Activated CD4-positive, alpha-beta memory T cell treated with anti-CD3 and anti-CD28 coated beads for 36 hours (primary cell): ENCODE measurements around the gene PPP2R5D. TPM values are rescaled to one million over a fixed set of nuclear protein-coding genes. Genes with fewer than 3 reads are reported as not detected.
A peak's percentile ranks its signal among the peaks of the same experiment; 100 is the strongest.

Source experiments
- CTCF ChIA-PET: fragments of 350-600 bp; sonication (Branson Sonifier 250); formaldehyde crosslinking; loops from one replicate; lab custom pipeline; 2021; ENCODE audit warnings: antibody characterized with exemption, inconsistent platforms; lab: Charles Lee
- POLR2A ChIA-PET: fragments of 350-600 bp; sonication (Branson Sonifier 250); formaldehyde crosslinking; loops from one replicate; lab custom pipeline; 2021; ENCODE audit warnings: antibody characterized with exemption; lab: Charles Lee
- DNase-seq: peaks from one replicate; pipeline ENCODE4 v3.0.0-alpha.2; 2020
- H3K27ac Mint-ChIP-seq: one replicate; pipeline ENCODE4 v1.8.0; 2021; ENCODE audit warnings: mixed read lengths
- H3K27me3 Mint-ChIP-seq: one replicate; pipeline ENCODE4 v1.8.0; 2021; ENCODE audit warnings: mixed read lengths
- H3K36me3 Mint-ChIP-seq: one replicate; pipeline ENCODE4 v1.8.0; 2021; ENCODE audit warnings: mixed read lengths
- H3K4me1 Mint-ChIP-seq: one replicate; pipeline ENCODE4 v1.8.0; 2021; ENCODE audit warnings: low read depth, mixed read lengths
- H3K4me3 Mint-ChIP-seq: one replicate; pipeline ENCODE4 v1.8.0; 2021; ENCODE audit warnings: mild to moderate bottlenecking, mixed read lengths
- H3K9me3 Mint-ChIP-seq: one replicate; pipeline ENCODE4 v1.8.0; 2021; ENCODE audit warnings: mixed read lengths
- intact Hi-C: fragments of 100-400 bp; cut with micrococcal nuclease; formaldehyde crosslinking; loops from one replicate; pipeline ENCODE4 v1.15.1; 2023
- total RNA-seq, 2 experiments: library from RNA; stranded (reverse); gene quantifications; one replicate each; pipeline ENCODE4 v1.2.3, GENCODE V29; 2021

PPP2R5D gene
- total RNA-seq, 2 experiments from 2014 or later, result 59.1 to 60.2 TPM

DNA sequence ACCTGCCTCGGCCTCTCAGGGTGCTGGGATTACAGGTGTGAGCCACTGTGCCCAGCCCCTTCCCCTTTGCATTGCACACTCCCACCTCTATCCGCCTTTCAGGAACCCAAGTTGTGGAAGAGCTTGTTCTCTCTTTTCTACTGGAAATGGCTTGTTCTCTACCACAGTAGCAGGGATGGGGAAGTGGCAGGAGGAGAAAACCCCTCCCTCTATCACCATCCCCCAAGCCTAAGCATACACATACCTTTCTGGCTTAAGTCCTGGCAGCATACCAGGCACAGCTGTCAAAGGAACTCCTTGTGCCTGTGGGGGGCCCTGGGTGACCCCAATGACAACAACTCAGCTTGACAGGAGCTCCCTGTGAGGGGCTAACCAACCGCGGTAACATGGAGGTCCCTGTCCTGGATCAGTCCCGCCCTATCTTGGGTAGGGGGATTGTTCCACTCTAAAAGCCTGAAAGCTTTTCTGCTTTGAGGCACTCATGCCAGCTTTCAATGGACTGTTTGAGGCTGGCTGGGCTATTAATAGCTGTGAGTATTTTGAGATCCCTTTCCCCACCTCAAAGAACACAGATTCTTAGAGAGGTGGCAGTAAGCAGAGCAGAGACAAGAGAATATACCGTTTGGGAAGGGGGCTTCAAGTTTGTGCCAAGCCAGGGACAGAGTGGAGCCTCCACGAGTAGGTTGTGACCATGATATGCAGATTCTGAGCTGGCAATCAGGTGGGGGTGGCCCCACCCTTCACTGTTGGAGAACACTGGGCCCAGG is 32.0 kb downstream of the PPP2R5D start:
- intact Hi-C loops, result no loop called here
- H3K27me3 Mint-ChIP-seq, result no peaks in the 10 kb centered on the region
- no peak overlapping the region for H3K27ac Mint-ChIP-seq
- POLR2A ChIA-PET, result interaction anchor here (3.2 kb wide), 1 partner anchor 87 kb away, joined by 15 read pairs; the partner anchor contains the start of gene CNPY3
- no peaks in the 10 kb centered on the region for H3K9me3 Mint-ChIP-seq
- CTCF ChIA-PET, result no interaction called here
- no peak for DNase-seq
- H3K4me3 Mint-ChIP-seq, result peak overlapping the region; percentile 24
- peaks cover 62% of the 10 kb centered on the region for H3K4me1 Mint-ChIP-seq
- peaks cover 30% of the 10 kb centered on the region for H3K36me3 Mint-ChIP-seq

DNA sequence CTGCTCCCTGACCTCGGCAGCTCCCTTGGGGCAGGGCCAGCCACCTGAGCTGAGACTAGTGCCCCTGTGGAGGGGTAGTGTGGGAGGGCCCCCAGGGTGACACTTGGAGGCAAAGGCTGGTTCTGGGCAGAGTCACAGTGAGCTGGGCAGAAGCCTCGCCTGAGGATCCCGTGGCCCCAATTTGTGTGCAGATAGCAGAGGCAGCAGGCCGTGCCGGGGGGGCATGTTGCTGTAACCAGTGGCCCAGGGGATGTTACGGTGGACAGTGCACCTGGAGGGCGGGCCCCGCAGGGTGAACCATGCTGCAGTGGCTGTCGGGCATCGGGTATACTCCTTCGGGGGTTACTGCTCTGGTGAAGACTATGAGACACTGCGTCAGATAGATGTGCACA is 32.6 kb downstream of the PPP2R5D start:
- Mint-ChIP-seq H3K4me1 (peaks cover 58% of the 10 kb centered on the region), H3K4me3 (no peak overlapping the region), H3K27me3 (no peaks in the 10 kb centered on the region), H3K27ac (no peak overlapping the region), H3K9me3 (no peaks in the 10 kb centered on the region), H3K36me3 (peaks cover 29% of the 10 kb centered on the region)
- intact Hi-C loops, result no loop called here
- ChIA-PET CTCF (no interaction called here), POLR2A (no interaction called here)
- DNase-seq, result no peak

DNA sequence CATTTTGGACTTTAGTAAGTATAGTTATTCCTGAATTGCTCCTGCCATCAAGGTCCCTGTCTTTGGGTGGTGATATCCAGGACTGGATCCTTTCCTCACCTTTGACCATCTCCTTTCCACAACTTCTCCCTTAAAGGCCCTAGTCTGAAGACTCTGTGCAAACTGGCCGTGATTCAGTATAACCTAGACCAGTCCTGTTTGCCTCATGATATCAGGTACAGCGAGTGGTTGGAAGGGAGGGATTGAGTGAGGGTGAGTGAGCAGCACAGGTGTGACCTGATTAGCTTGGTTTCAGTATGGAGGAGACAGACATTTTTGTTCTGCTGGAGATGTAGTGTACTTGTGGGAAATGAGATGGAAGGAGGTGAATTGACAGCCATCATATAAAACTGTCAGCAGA is 34.8 kb downstream of the PPP2R5D start:
- Mint-ChIP-seq H3K4me3 (no peak overlapping the region), H3K4me1 (peaks cover 52% of the 10 kb centered on the region), H3K9me3 (no peaks in the 10 kb centered on the region), H3K27me3 (no peaks in the 10 kb centered on the region), H3K27ac (no peak overlapping the region), H3K36me3 (peaks cover 17% of the 10 kb centered on the region)
- ChIA-PET POLR2A (no interaction called here), CTCF (no interaction called here)
- DNase-seq, result no peak
- intact Hi-C loops, result no loop called here

DNA sequence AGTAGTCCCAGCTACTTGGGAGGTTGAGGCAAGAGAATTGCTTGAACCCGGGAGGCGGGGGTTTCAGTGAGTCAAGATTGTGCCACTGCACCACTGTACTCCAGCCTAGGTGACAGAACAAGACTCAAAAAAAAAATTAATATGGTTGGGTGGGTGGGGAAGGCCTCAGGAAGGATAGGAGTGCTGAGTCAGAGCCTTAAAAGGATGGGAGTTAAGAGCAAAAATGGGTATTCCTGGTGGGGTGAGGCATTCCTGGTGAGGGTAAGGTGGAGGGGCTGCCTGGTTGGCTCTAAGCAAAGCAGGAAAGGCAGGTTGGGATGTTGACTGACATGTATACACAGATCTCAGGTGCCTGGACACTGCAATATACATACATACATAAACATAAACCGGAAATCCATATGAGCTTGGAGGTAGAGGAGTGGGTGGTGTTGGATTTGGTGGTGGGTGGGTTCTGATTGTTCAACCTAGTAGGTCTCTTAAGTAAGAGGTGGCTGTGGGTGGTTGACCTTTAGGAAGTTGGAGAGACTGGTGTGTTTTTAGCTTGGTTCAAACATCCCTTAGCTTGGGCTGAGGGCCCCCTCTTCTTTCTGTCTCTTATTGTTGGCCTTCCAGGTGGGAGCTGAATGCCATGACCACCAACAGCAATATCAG is 35.8 kb downstream of the PPP2R5D start:
- Mint-ChIP-seq H3K9me3 (no peaks in the 10 kb centered on the region), H3K4me1 (peaks cover 52% of the 10 kb centered on the region), H3K27ac (peak overlapping the region; percentile 5), H3K27me3 (no peaks in the 10 kb centered on the region), H3K36me3 (peaks cover 27% of the 10 kb centered on the region), H3K4me3 (no peak overlapping the region)
- CTCF ChIA-PET, result interaction anchor here (0.5 to 2.6 kb wide), 6 partner anchors 35 to 154 kb away, joined by 3 to 11 read pairs (median 3); no protein-coding TSS in a partner anchor
- intact Hi-C loops, result no loop called here
- POLR2A ChIA-PET, result interaction anchor here (0.7 to 1.6 kb wide), 2 partner anchors 39 to 91 kb away, joined by 3 to 8 read pairs; partner anchors contain the start of genes CNPY3 and MRPL2
- no peak for DNase-seq

DNA sequence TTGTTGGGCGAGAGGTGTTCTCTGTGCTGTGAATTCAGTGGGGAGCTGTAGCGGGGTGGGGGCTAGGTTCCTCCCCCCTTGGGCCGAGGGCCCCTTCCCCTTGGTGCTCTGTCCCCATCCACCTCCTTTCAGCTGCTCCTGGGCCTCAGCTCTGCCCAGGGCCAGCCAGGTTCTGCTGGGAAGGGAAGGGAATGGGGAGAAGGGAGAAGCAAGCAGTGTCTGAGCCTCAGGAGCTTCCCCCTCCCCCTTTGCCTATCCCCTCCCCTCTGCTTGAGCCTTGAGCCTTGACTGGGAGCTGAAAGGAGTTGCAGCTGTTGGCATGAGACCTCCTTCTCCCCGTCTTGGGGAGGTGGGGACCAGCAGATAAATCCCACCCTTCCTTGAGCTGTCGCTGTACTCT is 36.5 kb downstream of the PPP2R5D start:
- ChIA-PET CTCF (interaction anchor here (0.5 to 2.6 kb wide), 6 partner anchors 35 to 153 kb away, joined by 3 to 11 read pairs (median 3); no protein-coding TSS in a partner anchor), POLR2A (interaction anchor here (0.7 to 1.6 kb wide), 3 partner anchors 32 to 91 kb away, joined by 3 to 8 read pairs (median 8); partner anchors contain the start of genes CNPY3, CUL7 and MRPL2)
- no peak for DNase-seq
- Mint-ChIP-seq H3K36me3 (peaks cover 31% of the 10 kb centered on the region), H3K9me3 (no peaks in the 10 kb centered on the region), H3K4me1 (peaks cover 51% of the 10 kb centered on the region), H3K27ac (peak overlapping the region; percentile 31), H3K4me3 (peak overlapping the region; percentile 77), H3K27me3 (no peaks in the 10 kb centered on the region)
- intact Hi-C loops, result no loop called here

DNA sequence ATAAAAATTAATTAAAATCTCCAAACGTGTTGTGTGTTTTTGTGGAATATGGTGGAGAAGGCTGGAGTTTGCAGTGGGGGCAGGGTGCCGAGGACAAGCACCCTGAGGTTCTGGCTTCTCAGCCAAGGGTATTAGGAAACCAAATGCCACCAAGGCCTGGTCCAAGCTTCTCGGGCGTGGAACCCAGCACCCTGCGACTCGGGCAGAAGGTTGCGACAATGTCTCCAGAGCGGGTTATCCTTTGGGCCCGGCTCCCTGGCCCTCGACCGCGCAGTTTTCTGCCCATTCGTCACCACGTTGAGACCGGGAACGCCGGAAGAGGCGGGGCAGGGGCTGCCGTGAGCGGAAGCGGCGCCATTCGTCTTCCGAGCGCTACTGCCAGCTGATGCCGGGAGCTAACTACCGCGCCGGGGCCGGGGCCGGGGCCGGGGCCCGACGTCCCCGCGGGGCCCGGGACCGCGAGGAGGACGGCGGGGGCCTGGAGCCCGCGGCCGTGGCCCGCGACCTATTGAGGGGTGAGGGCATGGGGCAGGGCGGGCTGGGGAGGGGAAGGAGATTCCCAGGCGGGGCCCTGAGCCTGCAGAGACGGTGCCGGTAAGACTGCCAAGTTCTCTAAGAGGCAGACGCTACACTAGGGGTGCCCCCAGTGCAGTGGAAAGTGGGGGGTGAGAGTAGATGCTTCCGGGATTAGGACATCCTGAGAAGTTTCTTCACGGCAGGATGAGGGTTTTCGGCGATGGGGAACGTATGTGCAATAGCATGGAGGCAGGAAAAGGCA is 37.1 kb downstream of the PPP2R5D start, which contains the start of gene RRP36:
TSS of gene RRP36 (plus strand) at position 354 of the 778 bp plus-strand sequence. CDS start at position 386, 32 bp downstream.
- Mint-ChIP-seq H3K36me3 (peaks cover 34% of the 10 kb centered on the region), H3K4me3 (peak within 1 kb of the TSS; percentile 98), H3K9me3 (no peaks in the 10 kb centered on the region), H3K4me1 (peaks cover 45% of the 10 kb centered on the region), H3K27ac (peak within 1 kb of the TSS; percentile 95), H3K27me3 (no peaks in the 10 kb centered on the region)
- POLR2A ChIA-PET, result interaction anchor here (1.1 to 1.6 kb wide), 4 partner anchors 8 to 92 kb away, joined by 3 to 8 read pairs (median 7); partner anchors contain the start of genes CNPY3, CUL7, KLC4 and KLHDC3
- peak; percentile 79 for DNase-seq
- intact Hi-C loops, result loop anchor here (1.0 kb wide), 1 partner anchor 7 kb away; the partner anchor contains the start of gene KLHDC3
- CTCF ChIA-PET, result interaction anchor here (0.9 to 2.6 kb wide), 6 partner anchors 24 to 153 kb away, joined by 3 to 11 read pairs (median 3); no protein-coding TSS in a partner anchor

DNA sequence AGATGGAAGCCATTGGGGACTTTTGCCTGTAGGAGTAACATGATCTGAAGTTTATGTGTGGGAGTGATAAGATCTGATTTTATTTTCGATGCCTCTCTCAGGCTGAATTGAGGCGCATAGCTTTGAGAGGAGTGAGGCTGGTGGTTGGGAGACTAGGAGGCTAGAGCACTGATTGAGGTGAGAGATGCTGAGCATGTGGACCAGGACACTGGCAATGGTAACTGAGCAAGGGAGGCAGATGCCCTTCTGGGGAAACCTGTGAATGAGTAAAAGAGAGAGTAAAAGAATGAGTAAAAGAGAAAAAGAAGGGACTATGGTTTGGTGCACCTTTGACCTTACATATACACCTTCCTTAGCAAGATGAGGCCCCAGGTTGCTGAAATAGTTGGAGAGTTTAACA is 40.1 kb downstream of the PPP2R5D start:
- intact Hi-C loops, result no loop called here
- Mint-ChIP-seq H3K27me3 (no peaks in the 10 kb centered on the region), H3K9me3 (no peaks in the 10 kb centered on the region), H3K4me1 (peaks cover 28% of the 10 kb centered on the region), H3K27ac (peak overlapping the region; percentile 81), H3K36me3 (peaks cover 39% of the 10 kb centered on the region), H3K4me3 (peak overlapping the region; percentile 30)
- ChIA-PET CTCF (interaction anchor here (1.9 kb wide), 1 partner anchor 119 kb away, joined by 7 read pairs; no protein-coding TSS in a partner anchor), POLR2A (interaction anchor here (1.2 to 1.4 kb wide), 3 partner anchors 10 to 12 kb away, joined by 3 to 4 read pairs (median 3); partner anchors contain the start of genes KLHDC3 and MEA1)
- peak; percentile 32 for DNase-seq

DNA sequence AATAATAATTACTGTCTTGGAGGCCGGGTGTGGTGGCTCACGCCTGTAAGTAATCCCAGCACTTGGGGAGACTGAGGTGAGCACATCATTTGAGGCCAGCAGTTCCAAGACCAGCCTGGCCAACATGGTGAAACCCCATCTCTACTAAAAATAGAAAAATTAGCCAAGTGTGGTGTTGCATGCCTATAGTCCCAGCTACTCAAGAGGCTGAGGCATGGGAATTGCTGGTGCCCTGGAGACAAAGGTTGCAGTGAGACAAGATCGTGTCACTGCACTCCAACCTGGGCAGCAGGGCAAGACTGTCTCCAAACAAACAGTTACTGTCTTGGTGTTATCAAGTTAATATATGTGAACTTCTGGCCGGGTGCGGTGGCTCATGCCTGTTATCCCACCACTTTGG is 42.0 kb downstream of the PPP2R5D start:
- intact Hi-C loops, result no loop called here
- POLR2A ChIA-PET, result interaction anchor here (0.8 kb wide), 1 partner anchor 42 kb away, joined by 3 read pairs; the partner anchor contains the start of gene PPP2R5D
- CTCF ChIA-PET, result interaction anchor here (1.1 kb wide), 1 partner anchor 117 kb away, joined by 3 read pairs; no protein-coding TSS in a partner anchor
- DNase-seq, result no peak
- Mint-ChIP-seq H3K4me1 (peaks cover 19% of the 10 kb centered on the region), H3K4me3 (no peak overlapping the region), H3K27me3 (no peaks in the 10 kb centered on the region), H3K36me3 (peaks cover 46% of the 10 kb centered on the region), H3K9me3 (no peaks in the 10 kb centered on the region), H3K27ac (no peak overlapping the region)

DNA sequence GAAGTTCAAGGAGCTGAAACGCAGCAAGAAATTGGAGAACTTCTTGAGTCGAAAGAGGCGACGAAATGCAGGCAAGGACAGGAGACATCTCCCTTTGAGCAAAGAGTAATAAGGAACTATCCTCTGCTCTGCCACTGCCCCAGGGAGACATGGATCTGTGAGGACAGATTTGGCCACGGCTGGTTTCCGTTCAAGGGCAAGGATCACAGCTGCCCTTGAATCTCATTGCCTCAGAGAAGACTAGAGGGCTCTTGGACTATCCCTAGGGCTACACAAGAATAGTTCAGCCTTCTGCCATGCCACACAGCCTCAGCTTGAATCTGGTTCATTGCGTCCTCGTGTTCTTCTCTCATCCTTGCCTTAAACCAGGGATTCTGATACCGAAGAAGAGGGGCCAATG is 44.8 kb downstream of the PPP2R5D start:
- H3K36me3 Mint-ChIP-seq, result peaks cover 56% of the 10 kb centered on the region
- ChIA-PET POLR2A (interaction anchor here (0.7 to 1.3 kb wide), 2 partner anchors 15 to 24 kb away, joined by 3 to 4 read pairs; partner anchors contain the start of genes CUL7, KLHDC3 and MEA1), CTCF (interaction anchor here (1.3 kb wide), 1 partner anchor 200 kb away, joined by 3 read pairs; the partner anchor contains the start of gene DNPH1)
- no peak for DNase-seq
- no peaks in the 10 kb centered on the region for H3K27me3 Mint-ChIP-seq
- H3K4me1 Mint-ChIP-seq, result peaks cover 8% of the 10 kb centered on the region
- no peak overlapping the region for H3K4me3 Mint-ChIP-seq
- intact Hi-C loops, result no loop called here
- H3K9me3 Mint-ChIP-seq, result no peaks in the 10 kb centered on the region
- no peak overlapping the region for H3K27ac Mint-ChIP-seq

DNA sequence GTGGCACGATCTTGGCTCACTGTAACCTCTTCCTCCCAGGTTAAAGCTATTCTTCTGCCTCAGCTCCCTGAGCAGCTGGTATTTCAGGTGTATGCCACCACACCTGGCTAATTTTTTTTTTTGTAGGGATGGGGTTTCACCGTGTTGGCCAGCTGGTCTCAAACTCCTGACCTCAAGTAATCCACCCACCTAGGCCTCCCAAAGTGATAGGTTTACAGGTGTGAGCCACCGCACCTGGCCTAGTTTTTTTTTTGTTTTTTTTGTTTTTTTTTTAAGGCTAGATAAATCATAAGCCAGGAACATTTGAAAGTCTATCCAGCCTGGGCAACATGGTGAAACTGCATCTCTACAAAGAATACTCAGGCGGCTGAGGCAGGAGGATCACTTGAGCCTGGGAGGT is 48.0 kb downstream of the PPP2R5D start:
- no peak overlapping the region for H3K27ac Mint-ChIP-seq
- no peaks in the 10 kb centered on the region for H3K27me3 Mint-ChIP-seq
- intact Hi-C loops, result no loop called here
- no peaks in the 10 kb centered on the region for H3K4me1 Mint-ChIP-seq
- no peaks in the 10 kb centered on the region for H3K9me3 Mint-ChIP-seq
- H3K4me3 Mint-ChIP-seq, result no peak overlapping the region
- DNase-seq, result no peak
- H3K36me3 Mint-ChIP-seq, result peaks cover 40% of the 10 kb centered on the region
- CTCF ChIA-PET, result interaction anchor here (1.0 kb wide), 1 partner anchor 21 kb away, joined by 3 read pairs; the partner anchor contains the start of gene CUL7
- POLR2A ChIA-PET, result no interaction called here
